H1 (cell line): Measurements from ENCODE around the gene ING4. TPM values are rescaled to one million over a fixed set of nuclear protein-coding genes. Genes with fewer than 3 reads are reported as not detected.

Source experiments
- CTCF ChIA-PET: fragments of 300-600 bp; sonication (Branson Sonifier 250); formaldehyde crosslinking; loops from one replicate; lab custom pipeline; 2021; ENCODE audit not compliant: partially characterized antibody; lab: Charles Lee
- POLR2A ChIA-PET: fragments of 300-600 bp; sonication (Branson Sonifier 250); formaldehyde crosslinking; loops from one replicate; lab custom pipeline; 2021; ENCODE audit warnings: inconsistent platforms; ENCODE audit not compliant: partially characterized antibody; lab: Charles Lee
- DNase-seq, 2 experiments: peaks; one replicate each; pipeline versions ENCODE4 v3.0.0 to v3.0.0-alpha.2; 2010 to 2022; ENCODE audit warnings: low spot score in 2 of 2, low read depth in 1 of 2, mixed read lengths in 1 of 2
- FAIRE-seq: peaks from 2 replicates; lab custom pipeline; 2011; peaks lifted over from hg19 to GRCh38; lab: Jason Lieb, UNC
- H2AFZ ChIP-seq: 2 replicates; pipeline ENCODE4 v1.8.1; 2012; ENCODE audit warnings: low read length, inconsistent platforms
- H2AK5ac ChIP-seq: 2 replicates; pipeline ENCODE4 v1.6.1; 2013; ENCODE audit warnings: low read depth, low read length
- H2BK120ac ChIP-seq: replicated peaks from 2 replicates; pipeline ENCODE3; 2013; ENCODE audit warnings: low read depth, low read length, inconsistent platforms
- H2BK12ac ChIP-seq: 2 replicates; pipeline ENCODE4 v1.6.1; 2013; ENCODE audit warnings: low read depth, low read length
- H2BK15ac ChIP-seq: 2 replicates; pipeline ENCODE4 v1.6.1; 2013; ENCODE audit warnings: low read length
- H2BK20ac ChIP-seq: 2 replicates; pipeline ENCODE4 v1.6.1; 2013; ENCODE audit warnings: low read length
- H2BK5ac ChIP-seq: 2 replicates; pipeline ENCODE4 v1.6.1; 2013; ENCODE audit warnings: low read depth, low read length
- H3K14ac ChIP-seq: 2 replicates; pipeline ENCODE4 v1.6.1; 2013; ENCODE audit warnings: inconsistent platforms; ENCODE audit not compliant: insufficient read length
- H3K18ac ChIP-seq: 2 replicates; pipeline ENCODE4 v1.6.1; 2013; ENCODE audit warnings: low read length; ENCODE audit errors: extremely low read depth
- H3K23ac ChIP-seq: 2 replicates; pipeline ENCODE4 v1.6.1; 2013; ENCODE audit warnings: inconsistent platforms; ENCODE audit not compliant: insufficient read length
- H3K23me2 ChIP-seq: 2 replicates; pipeline ENCODE4 v1.6.1; 2013; ENCODE audit warnings: low read depth, low read length
- H3K27ac ChIP-seq: 2 replicates; pipeline ENCODE4 v1.6.1; 2011; ENCODE audit warnings: low read depth, low read length, inconsistent platforms
- H3K27me3 ChIP-seq, 4 experiments: replicated peaks in 1 of 4; 1 replicate in 1 of 4; 2 replicates in 3 of 4; pipeline versions ENCODE4 v1.6.1 to v1.8.1; 2011 to 2013; ENCODE audit warnings: low read length in 3 of 4, mild to moderate bottlenecking in 3 of 4, inconsistent platforms in 2 of 4, mixed read lengths in 2 of 4, moderate library complexity in 1 of 4; ENCODE audit not compliant: control insufficient read depth in 3 of 4, insufficient read depth in 3 of 4; ENCODE audit errors: extremely low read depth in 1 of 4
- H3K36me3 ChIP-seq, 4 experiments: 2 replicates each; pipeline versions ENCODE4 v1.6.1 to v1.8.1; 2011 to 2013; ENCODE audit warnings: mild to moderate bottlenecking in 4 of 4, low read length in 3 of 4, moderate library complexity in 2 of 4, control low read depth in 1 of 4, inconsistent platforms in 1 of 4; ENCODE audit not compliant: insufficient read depth in 4 of 4, control insufficient read depth in 2 of 4
- H3K4ac ChIP-seq: replicated peaks from 2 replicates; pipeline ENCODE3; 2013; ENCODE audit warnings: low read length, low read depth, mixed read lengths, inconsistent platforms; ENCODE audit not compliant: insufficient read length
- H3K4me1 ChIP-seq, 4 experiments: replicated peaks in 1 of 4; 1 replicate in 1 of 4; 2 replicates in 3 of 4; pipeline versions ENCODE4 v1.6.1 to v1.8.1; 2011 to 2013; ENCODE audit warnings: low read length in 3 of 4, inconsistent platforms in 2 of 4, mixed read lengths in 1 of 4; ENCODE audit not compliant: insufficient read depth in 4 of 4, control insufficient read depth in 3 of 4
- H3K4me2 ChIP-seq, 2 experiments: 2 replicates each; pipeline versions ENCODE4 v1.6.1 to v1.8.1; 2011 to 2013; ENCODE audit warnings: low read depth in 2 of 2, low read length in 2 of 2, control low read depth in 1 of 2, inconsistent platforms in 1 of 2, mild to moderate bottlenecking in 1 of 2; ENCODE audit not compliant: insufficient read depth in 1 of 2
- H3K4me3 ChIP-seq, 4 experiments: fragments of 200-600, 300-600 bp in 1 of 4; sonication (generic), shearing (Covaris generic), sonication (Bioruptor Twin) in 1 of 4; 2 replicates each; pipeline versions ENCODE4 v1.5.1 to v1.8.1; 2011 to 2016; ENCODE audit warnings: low read length in 4 of 4, low read depth in 3 of 4, control low read depth in 2 of 4, inconsistent platforms in 2 of 4, mild to moderate bottlenecking in 2 of 4, mixed read lengths in 1 of 4, moderate library complexity in 1 of 4; ENCODE audit not compliant: insufficient read depth in 2 of 4; ENCODE audit errors: extremely low read depth in 1 of 4
- H3K56ac ChIP-seq: replicated peaks from 2 replicates; pipeline ENCODE3; 2013; ENCODE audit warnings: low read depth, mild to moderate bottlenecking, mixed read lengths, low read length, inconsistent platforms; ENCODE audit not compliant: insufficient read length
- H3K79me1 ChIP-seq: 2 replicates; pipeline ENCODE4 v1.6.1; 2013; ENCODE audit warnings: low read depth, low read length, control low read depth
- H3K79me2 ChIP-seq, 2 experiments: 2 replicates each; pipeline versions ENCODE4 v1.6.1 to v1.8.1; 2012 to 2013; ENCODE audit warnings: low read length in 2 of 2, mild to moderate bottlenecking in 2 of 2, inconsistent platforms in 1 of 2; ENCODE audit not compliant: insufficient read depth in 2 of 2, control insufficient read depth in 1 of 2
- H3K9ac ChIP-seq, 4 experiments: replicated peaks in 1 of 4; 1 replicate in 1 of 4; 2 replicates in 3 of 4; pipeline versions ENCODE4 v1.6.1 to v1.8.1; 2011 to 2013; ENCODE audit warnings: low read depth in 3 of 4, low read length in 3 of 4, control low read depth in 2 of 4, mild to moderate bottlenecking in 2 of 4, moderate library complexity in 2 of 4, inconsistent platforms in 1 of 4; ENCODE audit errors: extremely low read depth in 1 of 4
- H3K9me3 ChIP-seq, 2 experiments: 2 replicates each; pipeline versions ENCODE4 v1.6.1 to v1.8.1; 2012 to 2013; ENCODE audit warnings: mild to moderate bottlenecking in 2 of 2, moderate library complexity in 2 of 2, control low read depth in 1 of 2, inconsistent platforms in 1 of 2, low read depth in 1 of 2, low read length in 1 of 2, mixed read lengths in 1 of 2; ENCODE audit not compliant: insufficient read depth in 2 of 2
- H4K20me1 ChIP-seq, 2 experiments: replicated peaks in 1 of 2; 2 replicates each; pipeline versions ENCODE3 to v1.8.1; 2011 to 2013; ENCODE audit warnings: inconsistent platforms in 2 of 2, low read length in 2 of 2, mild to moderate bottlenecking in 1 of 2; ENCODE audit not compliant: insufficient read depth in 2 of 2, control insufficient read depth in 1 of 2
- H4K5ac ChIP-seq: 2 replicates; pipeline ENCODE4 v1.6.1; 2013; ENCODE audit warnings: low read length, low read depth, mixed read lengths, inconsistent platforms; ENCODE audit not compliant: insufficient read length
- H4K8ac ChIP-seq: 2 replicates; pipeline ENCODE4 v1.8.0; 2013; ENCODE audit warnings: mild to moderate bottlenecking, moderate library complexity, low read length, inconsistent platforms; ENCODE audit not compliant: insufficient read depth; ENCODE audit errors: extremely low read depth
- H4K91ac ChIP-seq: replicated peaks from 2 replicates; pipeline ENCODE3; 2013; ENCODE audit warnings: low read length, mixed read lengths, inconsistent platforms; ENCODE audit not compliant: insufficient read length
- ASH2L ChIP-seq: fragments of 200-600, 300-600 bp; sonication (generic); IDR thresholded peaks from one replicate; pipeline ENCODE4 v1.7.1; 2017; ENCODE audit warnings: low read length
- BRCA1 ChIP-seq: IDR thresholded peaks from 2 replicates; pipeline ENCODE4 v1.6.1; 2012; ENCODE audit warnings: low read depth, low read length, improper control_type of control experiment
- EP300 ChIP-seq, 2 experiments: IDR thresholded peaks; 1 replicate in 1 of 2; 2 replicates in 1 of 2; pipeline ENCODE4 v1.6.1; 2011 to 2012; ENCODE audit warnings: low read depth in 2 of 2, low read length in 2 of 2, mild to moderate bottlenecking in 2 of 2, borderline replicate concordance in 1 of 2, inconsistent platforms in 1 of 2, moderate library complexity in 1 of 2
- NRF1 ChIP-seq: IDR thresholded peaks from 2 replicates; pipeline ENCODE4 v1.6.1; 2011; ENCODE audit warnings: mild to moderate bottlenecking, low read depth, low read length, improper control_type of control experiment
- PHF8 ChIP-seq: fragments of 200-600 bp; sonication (generic); conservative IDR thresholded peaks from 2 replicates; pipeline ENCODE4 v1.7.1; 2012; ENCODE audit warnings: low read depth, mild to moderate bottlenecking, inconsistent platforms, low read length, moderate library complexity
- POLR2AphosphoS5 ChIP-seq: IDR thresholded peaks from 2 replicates; pipeline ENCODE4 v1.6.1; 2011; ENCODE audit warnings: low read depth, low read length
- RAD21 ChIP-seq, 2 experiments: IDR thresholded peaks in 1 of 2; conservative IDR thresholded peaks in 1 of 2; 2 replicates each; pipeline ENCODE4 v1.6.1; 2011; ENCODE audit warnings: low read depth in 2 of 2, low read length in 2 of 2, improper control_type of control experiment in 1 of 2, inconsistent platforms in 1 of 2, mild to moderate bottlenecking in 1 of 2, moderate library complexity in 1 of 2
- RFX5 ChIP-seq: IDR thresholded peaks from 2 replicates; pipeline ENCODE4 v1.6.1; 2011; ENCODE audit warnings: low read depth, low read length, improper control_type of control experiment, borderline replicate concordance
- SIN3A ChIP-seq, 2 experiments: IDR thresholded peaks in 1 of 2; conservative IDR thresholded peaks in 1 of 2; 2 replicates each; pipeline ENCODE4 v1.6.1; 2011 to 2012; ENCODE audit warnings: low read length in 2 of 2, improper control_type of control experiment in 1 of 2, low read depth in 1 of 2, mild to moderate bottlenecking in 1 of 2
- SRF ChIP-seq: IDR thresholded peaks from 2 replicates; pipeline ENCODE4 v1.6.1; 2011; ENCODE audit warnings: mild to moderate bottlenecking, low read depth, low read length, moderate library complexity
- TAF7 ChIP-seq: optimal IDR thresholded peaks from 2 replicates; pipeline ENCODE3; 2011; ENCODE audit warnings: low read depth, mild to moderate bottlenecking, inconsistent platforms, low read length, moderate library complexity, borderline replicate concordance
- WGBS, 2 experiments: shearing (Covaris generic) in 1 of 2; methylation state at CpG; one replicate each; pipeline versions ENCODE4 v1.1.6 to v1.1.7; 2013 to 2015; ENCODE audit warnings: low lambda C conversion rate in 2 of 2, mixed read lengths in 2 of 2, inconsistent platforms in 1 of 2, low coverage in 1 of 2, missing lambda C conversion rate in 1 of 2; ENCODE audit not compliant: insufficient replicate concordance in 2 of 2, insufficient coverage in 1 of 2, insufficient read length in 1 of 2; ENCODE audit errors: extremely low coverage in 1 of 2, missing lambda C conversion rate in 1 of 2; 5-methylcytosine and 5-hydroxymethylcytosine counted together
- polyA plus RNA-seq, 7 experiments: library from polyadenylated mRNA; depleted of rRNA in 3 of 7; stranded (reverse) in 5 of 7; unstranded in 2 of 7; fragments of >200 nt in 5 of 7; fragments of 200-250 nt in 2 of 7; gene quantifications; 1 replicate in 5 of 7; 2 replicates in 1 of 7; 4 replicates in 1 of 7; pipeline versions ENCODE4 v1.2.1 to v1.2.3, GENCODE V29; 2011 to 2013; ENCODE audit warnings: missing spikeins in 2 of 7, mixed read lengths in 2 of 7
- total RNA-seq: library from RNA; stranded (reverse); fragmentation: NEBNext Ultra II Directional; extraction: Animal tissue kit (Norgen Biotek cat#: 25700); gene quantifications from 2 replicates; pipeline ENCODE4 v1.2.1, GENCODE V29; 2021

Gene ING4
- total and polyA plus RNA-seq, 2 of the 8 experiments (the other 6 are each of a cell fraction or from before 2014, with no cell fraction given) = 22.9 to 28.6 TPM

- H4K8ac ChIP-seq = no peak overlapping the region
- TF ChIP-seq RAD21 (IDR thresholded peaks at IDR 0.05 in 1 of 2, conservative IDR thresholded peaks at IDR 0.05 in 1 of 2; ENCODE audit: low read depth in 2 of 2, low read length in 2 of 2) (no peak), NRF1 (no peak), TAF7 (no peak), BRCA1 (no peak), EP300 (IDR thresholded peaks at IDR 0.05; ENCODE audit: borderline replicate concordance in 1 of 2, low read depth in 2 of 2, low read length in 2 of 2) (no peak), POLR2AphosphoS5 (no peak), PHF8 (no peak), SRF (no peak), SIN3A (conservative IDR thresholded peaks at IDR 0.05 in 1 of 2, IDR thresholded peaks at IDR 0.05 in 1 of 2; ENCODE audit: low read depth in 1 of 2, low read length in 2 of 2) (no peak), RFX5 (no peak), ASH2L (no peak)
- no peak for DNase-seq
- no peak overlapping the region for H2BK20ac ChIP-seq
- H3K9me3 ChIP-seq = no peaks in the 10 kb centered on the region
- no peak overlapping the region for H4K5ac ChIP-seq
- H3K56ac ChIP-seq = no peak overlapping the region
- WGBS, 2 experiments = 86% methylated on average over 5 of the region's 5 CpGs; no CpG with 5 or more reads in 1 of the 2 experiments
- no peak overlapping the region for H3K4ac ChIP-seq
- H3K4me1 ChIP-seq = peaks cover 0 to 8% (median 2%) of the 10 kb centered on the region in 4 experiments; a peak in 4 of 7 replicates
- ChIA-PET POLR2A (interaction anchor here (1.0 to 2.5 kb wide), 7 partner anchors 9 to 96 kb away, joined by 3 to 18 read pairs (median 5); partner anchors contain the start of gene ACRBP), CTCF (interaction anchor here (1.0 to 7.9 kb wide), 7 partner anchors 10 to 195 kb away, joined by 3 to 65 read pairs (median 4); no protein-coding TSS in a partner anchor)
- H4K91ac ChIP-seq = no peak overlapping the region
- no peak overlapping the region for H3K27ac ChIP-seq
- no peak overlapping the region for H3K4me3 ChIP-seq
- no peaks in the 10 kb centered on the region for H3K27me3 ChIP-seq
- no peak overlapping the region for H2BK15ac ChIP-seq
- FAIRE-seq = no peak
- no peak overlapping the region for H3K4me2 ChIP-seq
- H2AK5ac ChIP-seq = no peak overlapping the region
- no peak overlapping the region for H3K14ac ChIP-seq
- no peaks in the 10 kb centered on the region for H4K20me1 ChIP-seq
- H3K9ac ChIP-seq = no peak overlapping the region
- no peak overlapping the region for H2BK120ac ChIP-seq
- no peaks in the 10 kb centered on the region for H3K79me2 ChIP-seq
- 0 out of 2 replicates have a peak overlapping the region, but pooled peaks have one; percentile 75 for H2BK12ac ChIP-seq
- H3K23ac ChIP-seq = no peak overlapping the region
- no peaks in the 10 kb centered on the region for H3K36me3 ChIP-seq
- no peak overlapping the region for H2BK5ac ChIP-seq
- H3K18ac ChIP-seq = no peak overlapping the region
- H3K79me1 ChIP-seq = no peaks in the 10 kb centered on the region
- H2AFZ ChIP-seq = no peak overlapping the region
- H3K23me2 ChIP-seq = no peaks in the 10 kb centered on the region
These were observed 32.2 kb downstream of the ING4 start for GRCh38 chr12:6630736-6631135.
